HG02885 (cell line): ENCODE measurements around the gene TIGD1.

ENCODE experiments used
- ATAC-seq: cut with Tn5 transposase; IDR thresholded peaks from one replicate; pipeline ENCODE4 v1.9.1; 2021; ENCODE audit warnings: mild to moderate bottlenecking; ENCODE audit not compliant: unreplicated experiment, poor library complexity

The TIGD1 gene

DNA sequence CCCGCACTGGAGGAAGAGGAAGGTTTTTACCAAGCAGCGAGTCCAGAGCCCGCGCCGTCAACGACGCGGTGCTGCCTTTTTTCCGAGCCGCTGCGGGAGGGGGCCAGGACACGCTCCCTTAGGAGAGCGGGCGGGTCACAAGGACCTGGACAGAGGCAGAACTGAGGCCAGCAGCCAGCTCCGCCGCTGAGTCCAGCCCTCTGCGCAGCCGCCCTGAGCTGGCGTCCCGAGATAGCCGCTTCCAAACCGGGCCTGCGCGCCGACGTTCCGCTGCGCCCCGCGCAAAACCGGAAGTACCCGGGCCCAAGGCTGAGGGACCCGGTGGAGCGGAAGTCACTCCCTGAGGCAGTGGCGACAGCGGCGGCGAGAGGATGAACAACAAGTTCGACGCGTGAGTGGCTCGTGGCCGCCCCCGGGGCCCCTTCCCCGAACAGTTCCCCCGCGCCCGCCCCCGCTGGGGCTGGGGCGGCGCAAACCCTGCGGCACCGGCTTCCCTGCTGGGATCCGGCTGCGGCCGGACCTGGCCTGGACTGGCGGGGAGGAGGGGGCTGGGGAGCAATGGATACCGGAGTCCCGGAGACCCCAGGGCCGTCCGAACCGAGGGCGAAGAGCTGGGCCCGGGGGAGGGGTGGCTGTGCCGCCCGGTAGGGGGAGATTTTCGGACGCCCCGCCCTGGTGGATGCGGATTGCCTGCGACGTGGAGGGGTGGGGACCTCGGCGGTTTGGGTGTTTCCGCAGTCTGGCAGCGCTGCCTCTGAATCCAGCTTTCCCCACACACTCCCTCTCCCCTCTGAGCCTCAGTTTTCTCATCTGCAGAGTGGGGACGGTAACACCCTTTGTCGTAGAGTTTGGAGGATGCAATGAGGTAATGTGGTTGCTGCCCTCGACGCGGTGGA is at the start of gene TIGD1, which contains the start of gene EIF4E2:
TSS of gene TIGD1 (minus strand) at position 204 of the 896 bp plus-strand sequence. CDS start 675 bp downstream, outside the sequence.
TSS of gene EIF4E2 (plus strand) at position 336 of the 896 bp plus-strand sequence. CDS start at position 372, 36 bp downstream.
- peak; percentile 92 for ATAC-seq

DNA sequence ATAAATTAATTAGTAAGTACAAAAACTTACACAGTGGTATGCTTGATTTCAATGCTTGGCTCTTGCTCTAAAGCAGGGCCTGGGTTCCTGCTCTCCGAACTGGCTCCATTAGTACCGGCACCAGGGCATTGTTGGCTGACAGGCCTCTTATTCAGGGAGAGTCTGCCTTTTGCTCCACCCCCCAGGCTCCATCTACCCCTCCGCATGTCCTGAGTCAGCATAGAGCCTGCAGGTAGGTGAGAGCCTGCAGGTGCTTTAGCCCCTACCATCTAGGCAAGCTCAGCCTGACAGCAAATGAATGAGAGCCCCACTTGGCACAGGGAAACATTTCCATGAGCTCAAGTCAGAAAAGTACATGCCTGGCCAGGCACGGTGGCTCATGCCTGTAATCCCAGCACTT is 47.9 kb upstream of the TIGD1 start:
- ATAC-seq, result no peak

DNA sequence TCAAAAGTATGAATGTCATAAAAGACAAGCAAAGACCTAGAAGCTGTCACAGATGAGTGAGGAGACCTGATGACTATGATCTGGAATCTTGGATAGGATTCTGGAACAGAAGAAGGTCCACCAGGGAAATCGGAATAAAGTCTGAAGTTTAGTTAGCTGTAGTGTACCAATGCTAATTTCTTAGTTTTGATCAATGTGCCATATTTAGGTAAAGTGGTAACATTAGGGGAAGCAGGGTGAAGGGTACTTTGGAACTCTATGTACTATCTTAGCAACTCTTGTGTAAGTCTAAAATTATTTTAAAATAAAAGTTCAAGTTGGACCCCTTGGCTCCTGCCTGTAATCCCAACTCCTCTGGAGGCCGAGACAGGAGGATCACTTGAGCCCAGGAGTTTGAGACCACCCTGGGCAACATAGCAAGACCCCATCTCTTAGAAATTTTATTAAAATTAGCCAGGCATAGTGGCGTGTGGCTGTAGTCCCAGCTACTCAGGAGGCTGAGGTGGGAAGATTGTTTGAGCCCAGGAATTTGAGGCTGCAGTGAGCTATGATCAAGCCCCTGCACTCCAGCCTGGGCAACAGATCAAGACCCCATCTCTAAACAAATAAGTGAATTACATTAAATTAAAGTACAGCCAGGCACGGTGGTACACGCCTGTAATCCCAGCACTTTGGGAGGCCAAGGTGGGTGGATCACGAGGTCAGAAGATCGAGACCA is 47.2 kb upstream of the TIGD1 start:
- no peak for ATAC-seq

DNA sequence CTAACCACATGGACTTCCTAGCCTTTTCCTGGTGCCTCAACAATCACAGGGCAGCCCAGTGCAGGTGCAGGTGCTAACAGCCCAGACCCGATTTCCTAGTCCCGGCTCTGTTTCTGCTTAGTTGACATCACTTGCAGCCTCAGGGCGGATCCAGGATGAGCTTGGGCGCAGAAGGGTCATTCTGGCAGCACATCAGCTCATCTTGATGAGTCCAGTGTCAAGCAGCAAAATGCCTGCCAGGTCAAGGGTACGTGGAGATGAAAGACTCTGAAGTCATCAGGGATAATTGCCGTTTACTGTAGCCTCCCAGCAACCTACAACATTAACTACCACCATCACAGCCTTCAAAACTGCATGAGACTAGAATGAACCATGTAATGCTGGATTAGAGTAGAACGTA is 43.6 kb upstream of the TIGD1 start:
- no peak for ATAC-seq

DNA sequence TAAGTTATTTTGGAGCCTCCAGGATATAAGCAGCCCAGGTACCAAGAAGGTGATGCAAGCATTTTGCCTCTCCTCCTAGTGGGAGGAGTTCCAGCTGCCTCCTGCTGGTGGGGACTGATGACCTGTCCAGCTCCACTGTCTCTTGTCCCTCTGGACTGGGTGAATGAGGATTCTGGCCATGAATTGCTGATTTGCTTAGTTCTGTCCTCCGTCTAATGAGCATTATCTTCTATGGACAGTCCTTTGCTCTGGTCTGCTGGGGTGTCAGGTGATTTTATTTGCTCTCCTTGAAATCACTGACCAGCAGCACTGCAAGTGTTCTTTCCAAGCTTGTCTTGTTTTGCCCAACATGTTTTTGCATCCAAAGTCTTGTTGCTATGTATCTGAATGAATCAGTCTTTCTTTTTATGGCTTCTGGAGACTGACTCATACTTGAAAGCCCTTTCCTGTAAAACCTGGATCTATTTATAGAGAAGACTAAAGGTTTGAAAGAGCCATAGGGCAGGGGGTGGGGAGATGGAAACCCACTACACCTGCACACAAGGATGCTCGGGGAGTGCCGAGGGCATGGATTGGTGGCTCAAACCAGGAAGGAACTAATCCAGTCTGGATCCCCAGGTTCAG is 42.5 kb upstream of the TIGD1 start:
- no peak for ATAC-seq

DNA sequence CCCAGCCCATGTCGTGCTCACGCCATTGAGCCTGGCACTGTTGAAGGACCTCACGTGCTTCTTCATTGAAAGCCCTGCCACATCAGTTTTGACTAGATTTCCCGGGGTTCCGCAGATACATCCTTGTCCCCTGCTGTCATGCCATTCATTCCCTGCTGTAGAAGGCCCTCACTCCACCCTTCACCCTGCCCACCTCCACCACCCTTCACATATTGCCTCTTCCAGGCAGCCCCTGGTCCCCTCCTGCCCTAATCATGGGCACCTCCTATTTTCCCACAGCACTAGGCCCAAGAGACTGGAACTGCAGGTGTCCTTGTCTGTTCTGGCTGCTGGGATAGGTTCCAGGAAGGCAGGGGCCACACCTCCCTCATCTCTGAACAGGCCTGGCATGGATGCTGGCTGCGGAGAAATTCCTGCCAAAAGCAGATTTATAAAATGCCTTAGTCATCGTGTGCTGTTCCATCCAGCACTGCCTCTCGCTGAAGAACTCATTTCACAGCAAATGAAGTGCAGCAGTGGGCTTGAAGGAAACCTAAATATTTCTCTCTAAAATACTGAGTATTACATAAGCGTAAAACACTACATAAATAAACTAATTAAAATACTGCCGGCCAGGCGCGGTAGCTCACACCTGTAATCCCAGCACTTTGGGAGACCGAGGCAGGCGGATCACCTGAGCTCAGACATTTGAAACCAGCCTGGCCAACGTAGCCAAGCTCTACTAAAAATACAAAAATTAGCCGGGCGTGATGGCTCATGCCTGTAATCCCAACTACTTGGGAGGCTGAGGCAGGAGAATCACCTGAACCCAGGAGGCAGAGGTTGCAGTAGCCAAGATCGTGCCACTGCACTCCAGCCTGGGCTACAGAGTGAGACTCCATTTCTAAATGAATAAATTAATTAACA is 38.6 kb upstream of the TIGD1 start:
- ATAC-seq, result no peak

DNA sequence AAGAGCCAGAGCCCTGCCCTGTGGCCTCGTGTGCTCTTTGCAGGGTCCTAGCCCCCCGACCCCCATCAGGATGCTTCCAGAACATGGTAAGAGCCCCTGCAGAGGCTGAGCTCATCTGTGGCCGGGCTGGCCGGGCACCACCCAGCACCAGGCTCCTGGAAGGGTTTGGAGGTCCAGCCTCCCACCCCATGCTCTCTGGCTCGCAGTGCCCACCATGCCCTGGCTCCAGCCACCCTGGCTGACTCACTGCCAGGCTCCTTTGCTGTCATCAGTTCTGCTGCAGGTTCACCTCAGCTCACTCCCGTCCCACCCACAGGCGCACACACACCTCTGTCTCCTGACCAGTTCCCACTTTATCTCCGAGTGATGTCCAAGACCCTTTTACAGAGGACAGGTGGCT is 37.7 kb upstream of the TIGD1 start:
- no peak for ATAC-seq

DNA sequence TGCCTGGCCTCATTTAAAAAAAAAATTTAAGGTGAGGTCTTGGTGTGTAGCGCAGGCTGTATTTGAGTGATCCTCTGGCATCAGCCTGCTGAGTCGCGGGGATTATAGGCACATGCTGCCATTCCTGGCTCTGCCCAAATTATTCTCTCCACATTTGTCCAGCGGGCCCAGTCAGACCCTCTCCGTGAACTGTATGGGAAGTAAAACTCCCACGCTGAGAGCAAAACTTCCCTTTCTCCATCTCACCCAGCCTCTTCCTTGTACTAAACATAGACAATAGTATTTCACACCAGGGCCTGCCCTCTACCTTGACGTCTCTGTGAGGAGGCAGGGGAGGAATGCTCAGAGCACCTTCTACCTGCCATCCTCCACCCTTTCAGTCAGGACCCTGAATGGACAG is 37.2 kb upstream of the TIGD1 start:
- ATAC-seq, result no peak

DNA sequence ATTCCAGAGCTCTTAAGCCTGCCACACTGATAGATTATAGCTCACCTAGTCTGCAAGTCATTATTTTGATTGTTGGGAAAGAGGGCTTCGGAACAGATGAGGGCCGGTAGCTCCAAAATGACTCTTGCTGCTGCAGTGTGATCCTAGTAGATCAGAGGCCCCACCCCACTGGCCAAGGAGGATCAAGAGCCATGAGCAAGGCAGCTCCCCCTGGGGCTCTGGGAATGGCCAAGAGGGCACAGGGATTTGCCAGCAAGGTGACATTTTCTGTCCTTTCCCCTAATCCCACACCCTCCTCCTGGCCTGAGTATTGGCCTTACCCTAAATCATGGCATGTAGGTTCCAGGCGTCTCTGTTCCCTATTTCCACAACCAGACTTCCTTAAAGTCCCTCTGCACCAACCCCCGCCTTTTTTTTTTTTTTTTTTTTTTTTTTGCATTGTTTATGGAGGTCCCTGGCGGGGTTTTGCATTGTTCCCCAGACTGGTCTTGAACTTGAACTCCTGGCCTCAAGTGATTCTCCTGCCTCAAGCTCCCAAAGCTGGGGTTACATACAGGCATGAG is 36.7 kb upstream of the TIGD1 start:
- no peak for ATAC-seq

DNA sequence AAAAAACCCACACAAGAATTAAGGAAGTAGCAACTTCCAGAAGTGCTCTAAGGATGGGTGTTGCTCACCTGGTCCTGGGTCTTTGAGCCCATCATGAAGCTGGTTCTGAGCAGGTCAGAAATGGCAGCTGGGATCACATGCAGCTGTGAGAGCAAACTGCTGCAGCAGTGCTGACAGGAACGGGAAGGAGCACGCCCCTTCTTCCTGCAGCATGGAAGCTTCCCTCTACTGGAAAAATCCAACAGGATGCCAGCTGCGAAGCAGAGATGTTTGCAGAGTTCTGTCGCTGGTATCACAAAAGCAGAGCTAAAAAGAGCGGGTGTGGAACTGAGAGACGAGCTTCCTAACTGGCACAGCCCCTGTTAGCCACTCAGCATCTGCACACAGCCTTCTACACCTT is 33.9 kb upstream of the TIGD1 start:
- no peak for ATAC-seq

DNA sequence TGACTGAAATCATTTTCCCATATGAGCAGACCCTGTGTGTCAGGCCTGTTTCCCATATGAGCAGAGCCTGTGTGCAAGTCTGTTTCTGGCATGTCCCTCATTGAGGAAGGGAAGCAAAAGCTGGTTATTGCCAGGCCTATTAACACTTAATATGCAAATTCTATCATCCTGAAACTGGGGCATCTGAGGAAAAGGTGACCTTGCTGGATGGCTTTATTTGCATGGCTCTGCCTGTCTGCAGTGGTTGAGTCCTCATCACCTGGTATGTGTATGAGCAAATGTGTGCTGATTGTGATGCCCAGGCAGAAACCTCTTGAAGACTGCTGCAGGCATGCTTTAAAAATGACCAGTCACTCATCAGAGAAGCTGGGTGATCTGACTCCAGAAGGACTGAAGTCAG is 31.4 kb upstream of the TIGD1 start:
- ATAC-seq, result no peak

DNA sequence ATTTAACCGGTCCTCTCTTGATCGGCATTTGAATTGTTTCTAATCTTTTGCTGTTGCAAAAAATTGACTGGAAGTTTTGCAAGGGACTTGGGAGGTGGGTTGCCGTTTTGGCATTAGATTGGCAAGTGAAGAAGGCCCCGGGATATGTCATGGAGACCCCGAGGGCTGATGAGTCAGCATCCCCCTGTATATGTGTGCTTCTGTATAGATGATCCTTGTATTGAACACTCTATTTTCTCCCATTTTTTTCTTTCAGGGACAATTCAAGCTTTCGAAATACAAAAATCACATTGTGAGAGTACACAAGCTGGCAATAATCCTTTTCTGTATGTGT is 30.3 kb upstream of the TIGD1 start:
- no peak for ATAC-seq

DNA sequence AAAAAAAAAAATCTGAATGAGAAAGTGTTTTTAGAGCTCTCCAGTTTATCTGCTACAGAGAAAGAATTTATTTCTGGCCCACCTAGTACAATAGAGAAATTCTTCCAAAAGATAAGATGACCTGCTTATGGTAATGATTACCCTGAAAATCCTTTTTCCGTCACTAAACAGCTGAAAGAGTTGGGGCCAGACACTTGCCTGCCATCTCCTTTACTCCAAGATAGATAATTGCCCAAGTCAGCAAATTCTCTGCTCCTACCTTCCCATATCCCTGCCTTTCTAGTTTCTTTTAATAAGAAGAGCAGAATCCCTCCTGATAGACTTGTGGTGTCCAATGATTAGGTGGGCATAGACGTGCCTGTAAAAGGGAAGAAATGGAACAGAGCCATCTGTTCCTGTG is 28.3 kb upstream of the TIGD1 start:
- no peak for ATAC-seq

DNA sequence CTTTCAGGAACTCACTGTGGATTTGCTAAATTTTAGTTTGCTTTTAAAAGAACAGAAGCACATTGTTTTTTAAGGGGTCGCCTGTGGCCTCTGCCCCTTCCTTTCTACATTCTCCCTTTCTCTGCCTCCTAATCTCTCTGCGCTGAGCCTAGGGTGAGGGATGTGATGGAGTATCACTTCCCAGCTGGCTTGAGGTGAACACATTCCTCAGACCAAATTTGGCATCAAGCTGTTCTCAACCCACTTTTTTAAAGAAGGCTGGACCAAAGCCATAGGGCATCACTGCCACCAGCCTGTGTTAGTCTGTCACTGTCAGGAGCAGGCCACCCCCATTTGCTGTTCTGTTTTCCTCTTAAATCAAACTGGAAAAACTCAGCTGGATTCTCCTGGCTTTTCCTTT is 27.5 kb upstream of the TIGD1 start:
- ATAC-seq, result no peak

DNA sequence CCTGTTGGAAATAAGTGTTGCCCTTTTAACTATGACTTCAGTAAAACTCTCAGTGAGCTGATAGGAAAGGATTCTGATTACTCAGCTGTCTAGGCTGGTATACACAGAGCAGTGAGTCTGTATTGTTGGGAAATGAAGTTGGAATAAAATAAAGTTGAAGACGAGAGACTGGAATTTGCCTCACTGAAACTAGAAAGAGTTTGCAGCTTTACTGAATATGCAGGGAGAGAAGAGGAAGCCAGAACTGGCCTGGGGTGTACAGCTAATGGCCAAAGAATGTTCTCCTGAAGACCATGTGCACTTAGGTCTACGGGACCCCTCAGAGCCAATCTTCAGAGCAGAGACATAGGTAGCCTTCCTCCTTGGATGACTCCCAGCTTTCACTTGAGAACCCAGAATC is 26.6 kb upstream of the TIGD1 start:
- no peak for ATAC-seq

DNA sequence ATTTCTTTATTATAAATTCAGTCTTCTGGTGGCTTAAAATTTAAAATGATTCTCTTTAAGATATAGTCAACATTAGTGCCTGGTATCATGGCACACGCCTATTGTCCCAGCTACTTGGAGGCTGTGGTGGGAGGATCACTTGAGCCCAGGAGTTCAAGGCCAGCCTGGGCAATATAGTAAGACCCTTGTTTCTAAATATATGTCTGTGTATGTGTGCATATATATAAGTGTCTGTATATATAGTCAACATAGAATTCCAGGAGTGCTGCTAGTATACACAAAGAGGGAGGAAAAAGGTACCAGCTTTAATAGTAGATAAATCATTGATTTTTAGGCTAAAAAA is 25.0 kb upstream of the TIGD1 start:
- no peak for ATAC-seq

DNA sequence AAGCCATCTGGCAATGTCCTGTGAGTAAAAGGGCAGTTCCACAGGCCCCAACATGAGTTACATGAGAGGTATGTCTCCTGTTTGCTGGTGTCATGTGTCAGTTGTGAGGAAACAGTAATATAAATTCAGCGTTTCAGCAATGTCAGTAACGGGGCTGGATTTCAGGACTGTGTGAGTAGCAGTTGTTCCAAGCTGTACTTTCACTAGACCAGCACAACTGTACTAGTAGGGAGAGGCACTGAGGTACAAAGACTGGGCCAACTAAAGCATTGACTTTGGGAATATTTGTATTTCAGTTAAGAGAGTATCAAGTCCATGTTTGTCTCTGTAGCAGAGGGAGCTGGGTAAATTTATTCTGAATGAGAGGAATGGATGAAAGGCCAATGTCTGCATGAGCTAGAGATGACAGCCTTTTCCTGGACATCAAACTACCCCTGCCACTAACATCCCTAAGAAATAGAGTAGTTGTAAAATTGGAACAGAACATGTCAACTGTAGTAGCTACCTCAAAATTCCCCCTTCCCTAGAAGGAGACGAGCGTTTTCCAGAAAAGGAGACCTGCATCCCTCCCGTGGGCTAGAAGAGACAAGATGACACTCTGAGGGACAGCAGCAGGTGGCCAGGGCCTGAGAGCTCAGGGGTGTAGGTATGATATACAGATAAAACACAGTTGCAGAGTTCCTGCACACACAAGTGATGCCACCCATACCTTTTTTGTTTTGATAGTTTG is 24.5 kb upstream of the TIGD1 start:
- no peak for ATAC-seq

DNA sequence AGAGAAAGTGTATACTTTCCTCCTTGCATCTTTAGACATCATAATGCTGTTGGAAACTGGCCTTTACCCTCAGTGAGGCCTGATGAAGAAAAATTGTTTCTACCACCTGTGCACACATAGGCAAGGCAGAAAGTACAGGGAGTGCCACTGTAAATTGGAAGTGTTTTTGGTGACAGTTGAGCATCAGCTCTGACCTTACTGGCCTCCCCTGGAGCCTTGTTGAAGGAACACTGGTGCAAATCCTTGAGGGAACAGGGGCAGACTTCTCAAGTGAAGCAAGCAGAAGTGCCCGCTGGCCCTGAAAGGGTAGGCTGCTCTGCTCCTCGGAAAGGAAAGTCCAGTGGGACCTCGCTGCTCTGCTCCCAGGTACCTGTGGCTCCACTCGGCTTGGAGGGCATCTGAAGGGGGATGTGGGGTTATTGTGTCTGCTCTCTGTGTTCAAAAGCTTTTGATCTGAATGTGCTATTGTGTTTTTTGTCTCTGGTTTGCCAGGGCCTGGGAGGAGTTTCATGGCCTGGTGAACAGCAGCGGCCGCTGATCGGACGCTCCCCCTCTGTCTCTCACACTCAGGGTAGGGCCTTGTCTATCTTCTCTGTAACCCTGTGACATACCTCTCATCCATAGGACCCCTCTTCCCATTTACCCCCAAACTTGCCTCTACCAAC is 23.5 kb upstream of the TIGD1 start:
- ATAC-seq, result no peak

DNA sequence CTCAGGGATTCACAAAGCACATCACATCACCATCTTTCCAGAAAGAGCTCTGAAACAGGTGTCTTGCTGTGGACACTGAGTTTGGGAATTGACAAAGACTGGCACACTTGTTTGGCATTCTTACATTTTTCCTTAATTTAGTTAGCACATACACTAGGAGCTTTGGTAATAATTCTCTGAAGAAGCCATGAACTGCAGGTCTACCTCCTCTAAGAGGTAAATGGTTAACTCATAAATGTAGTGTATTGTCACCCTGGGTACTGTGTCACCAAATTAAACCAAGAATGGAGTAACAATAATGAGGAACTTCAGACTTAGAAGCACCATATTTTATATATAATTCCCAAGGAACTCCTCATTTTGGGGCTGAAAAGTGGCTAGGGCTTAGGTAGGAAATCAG is 22.7 kb upstream of the TIGD1 start:
- no peak for ATAC-seq
